PC-9 (cell line): ENCODE data around the gene DOCK9.

Source experiments
- EZH2 ChIP-seq: fragments of 200-600 bp; sonication (generic); IDR thresholded peaks from 2 replicates; pipeline ENCODE4 v1.8.0; 2017; ENCODE audit warnings: antibody characterized with exemption, low read depth
- TF ChIP-seq, protein P1 (sequence below): fragments of 200-600 bp; sonication (generic); conservative IDR thresholded peaks from 2 replicates; pipeline ENCODE4 v1.6.1; 2017; ENCODE audit warnings: mixed run types, antibody characterized with exemption, mild to moderate bottlenecking, moderate library complexity

DNA sequence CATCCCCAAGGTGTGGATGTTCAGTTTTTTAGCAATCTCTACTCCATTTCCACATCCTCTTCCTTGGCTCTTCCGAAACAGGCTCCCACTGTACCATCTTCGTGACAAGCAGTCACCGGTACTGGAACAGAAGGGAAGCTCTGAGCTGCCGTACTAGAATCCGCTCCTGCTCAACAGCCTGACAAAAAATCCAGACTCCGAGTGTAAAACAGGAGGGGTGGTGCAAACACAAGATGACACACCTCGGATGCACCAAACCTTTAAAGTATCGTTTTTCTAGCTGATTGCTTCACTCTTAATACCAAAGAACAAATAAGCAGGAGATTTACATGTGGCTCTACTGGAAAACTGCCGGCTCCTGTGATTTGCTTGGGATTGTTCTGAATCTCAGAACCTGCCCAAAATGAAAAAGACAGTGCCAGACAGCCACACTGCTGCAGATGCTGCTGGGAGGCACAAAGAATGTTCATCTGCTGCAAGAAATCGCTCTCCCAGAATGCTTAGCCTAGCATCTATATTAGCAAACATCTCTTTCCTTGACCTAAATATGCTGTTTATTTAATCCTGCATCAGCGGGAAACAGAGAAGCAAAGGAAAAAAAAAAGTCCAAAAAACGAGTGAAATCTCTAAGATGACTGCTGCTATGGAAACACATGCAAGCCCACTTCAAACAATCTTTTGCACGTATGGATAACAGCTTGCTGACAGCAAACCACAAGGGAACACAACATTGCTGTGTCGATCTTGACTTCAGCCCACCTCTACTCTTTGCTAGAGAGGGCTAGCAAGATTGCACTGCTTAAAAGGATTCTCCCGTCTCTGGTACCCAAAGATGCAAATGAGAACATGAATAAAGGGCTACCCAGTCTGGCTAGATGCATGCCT is 38.0 kb upstream of the DOCK9 start:
- TF ChIP-seq, protein P1, sequence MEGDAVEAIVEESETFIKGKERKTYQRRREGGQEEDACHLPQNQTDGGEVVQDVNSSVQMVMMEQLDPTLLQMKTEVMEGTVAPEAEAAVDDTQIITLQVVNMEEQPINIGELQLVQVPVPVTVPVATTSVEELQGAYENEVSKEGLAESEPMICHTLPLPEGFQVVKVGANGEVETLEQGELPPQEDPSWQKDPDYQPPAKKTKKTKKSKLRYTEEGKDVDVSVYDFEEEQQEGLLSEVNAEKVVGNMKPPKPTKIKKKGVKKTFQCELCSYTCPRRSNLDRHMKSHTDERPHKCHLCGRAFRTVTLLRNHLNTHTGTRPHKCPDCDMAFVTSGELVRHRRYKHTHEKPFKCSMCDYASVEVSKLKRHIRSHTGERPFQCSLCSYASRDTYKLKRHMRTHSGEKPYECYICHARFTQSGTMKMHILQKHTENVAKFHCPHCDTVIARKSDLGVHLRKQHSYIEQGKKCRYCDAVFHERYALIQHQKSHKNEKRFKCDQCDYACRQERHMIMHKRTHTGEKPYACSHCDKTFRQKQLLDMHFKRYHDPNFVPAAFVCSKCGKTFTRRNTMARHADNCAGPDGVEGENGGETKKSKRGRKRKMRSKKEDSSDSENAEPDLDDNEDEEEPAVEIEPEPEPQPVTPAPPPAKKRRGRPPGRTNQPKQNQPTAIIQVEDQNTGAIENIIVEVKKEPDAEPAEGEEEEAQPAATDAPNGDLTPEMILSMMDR, result no peak
- TF ChIP-seq EZH2, result no peak
